Amniotic epithelial cell (primary cell): ENCODE data around the gene CXorf65.

Experiments used
- DNase-seq: peaks from one replicate; pipeline ENCODE4 v3.0.0-alpha.2; 2010; ENCODE audit warnings: low read depth

CXorf65 gene

DNA sequence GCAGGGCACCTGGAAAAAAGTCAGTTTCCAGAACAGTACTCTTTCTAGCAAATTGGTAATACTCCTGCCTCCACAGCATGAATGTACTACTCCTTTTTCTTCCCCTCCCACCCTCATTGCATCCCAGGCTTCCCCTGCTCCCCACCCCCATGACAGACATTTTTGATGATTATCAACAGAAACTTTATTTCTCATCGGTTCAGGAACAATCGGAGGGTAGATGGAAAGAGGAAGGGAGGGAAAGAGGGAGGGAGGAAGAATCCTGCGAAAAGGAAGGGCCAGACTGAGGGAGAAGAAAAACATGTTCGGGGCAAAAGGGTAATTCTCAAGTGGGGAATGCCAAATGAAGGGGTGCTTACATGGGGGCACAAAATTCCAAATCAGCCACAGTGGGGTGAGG, 705 bp upstream of the CXorf65 start:
- DNase-seq, result no peak

DNA sequence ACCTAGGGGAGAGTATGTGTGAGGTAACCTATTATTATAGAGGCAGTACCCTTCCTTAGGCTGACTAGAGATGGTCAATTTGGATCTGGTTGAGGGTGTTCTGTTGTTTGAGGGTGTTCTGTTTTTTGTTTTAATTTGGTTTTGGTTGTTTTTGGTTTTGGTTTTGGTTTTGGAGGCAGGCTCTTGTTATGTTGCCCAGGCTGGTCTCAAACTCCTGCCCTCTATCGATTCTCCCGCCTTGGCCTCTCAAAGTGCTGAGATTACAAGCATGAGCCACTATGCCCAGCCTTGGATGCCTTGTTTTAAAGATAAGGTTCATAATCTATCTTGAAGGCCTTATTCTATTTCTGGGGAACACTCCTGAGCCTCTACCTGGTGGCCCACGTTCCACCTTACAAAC, 912 bp downstream of the CXorf65 start:
- DNase-seq, result no peak

GRCh38 chrX:71103110-71103983, 3.2 kb downstream of the CXorf65 start:
- DNase-seq, result no peak

DNA sequence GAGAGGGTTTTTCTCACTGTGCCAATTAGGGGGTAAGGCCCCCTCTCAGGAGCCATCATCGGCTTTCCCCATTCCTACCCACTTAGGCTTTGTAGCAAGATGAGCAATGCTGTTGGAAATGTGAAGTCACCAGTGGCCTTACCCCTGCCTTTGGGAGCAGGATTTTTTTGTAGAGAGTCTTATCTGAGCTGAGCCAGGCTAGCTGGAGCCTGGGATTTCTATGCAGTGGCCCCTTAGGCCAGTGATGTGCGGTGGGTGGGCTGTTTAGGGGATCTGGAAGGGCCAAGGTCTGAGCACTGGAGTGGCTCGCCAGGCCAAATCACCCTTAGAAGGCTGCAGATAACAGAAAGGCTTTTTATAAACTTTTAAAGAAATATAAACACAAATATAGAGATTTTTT, 4.2 kb downstream of the CXorf65 start:
- no peak for DNase-seq

DNA sequence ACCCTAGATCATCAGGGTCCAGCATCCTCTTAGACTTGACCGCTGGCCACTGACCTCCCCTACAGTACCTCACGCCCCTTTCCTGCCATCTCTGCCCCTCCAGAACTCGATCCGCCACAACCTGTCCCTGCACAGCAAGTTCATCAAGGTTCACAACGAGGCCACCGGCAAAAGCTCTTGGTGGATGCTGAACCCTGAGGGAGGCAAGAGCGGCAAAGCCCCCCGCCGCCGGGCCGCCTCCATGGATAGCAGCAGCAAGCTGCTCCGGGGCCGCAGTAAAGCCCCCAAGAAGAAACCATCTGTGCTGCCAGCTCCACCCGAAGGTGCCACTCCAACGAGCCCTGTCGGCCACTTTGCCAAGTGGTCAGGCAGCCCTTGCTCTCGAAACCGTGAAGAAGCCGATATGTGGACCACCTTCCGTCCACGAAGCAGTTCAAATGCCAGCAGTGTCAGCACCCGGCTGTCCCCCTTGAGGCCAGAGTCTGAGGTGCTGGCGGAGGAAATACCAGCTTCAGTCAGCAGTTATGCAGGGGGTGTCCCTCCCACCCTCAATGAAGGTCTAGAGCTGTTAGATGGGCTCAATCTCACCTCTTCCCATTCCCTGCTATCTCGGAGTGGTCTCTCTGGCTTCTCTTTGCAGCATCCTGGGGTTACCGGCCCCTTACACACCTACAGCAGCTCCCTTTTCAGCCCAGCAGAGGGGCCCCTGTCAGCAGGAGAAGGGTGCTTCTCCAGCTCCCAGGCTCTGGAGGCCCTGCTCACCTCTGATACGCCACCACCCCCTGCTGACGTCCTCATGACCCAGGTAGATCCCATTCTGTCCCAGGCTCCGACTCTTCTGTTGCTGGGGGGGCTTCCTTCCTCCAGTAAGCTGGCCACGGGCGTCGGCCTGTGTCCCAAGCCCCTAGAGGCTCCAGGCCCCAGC, 5.7 kb downstream of the CXorf65 start:
- DNase-seq, result no peak

DNA sequence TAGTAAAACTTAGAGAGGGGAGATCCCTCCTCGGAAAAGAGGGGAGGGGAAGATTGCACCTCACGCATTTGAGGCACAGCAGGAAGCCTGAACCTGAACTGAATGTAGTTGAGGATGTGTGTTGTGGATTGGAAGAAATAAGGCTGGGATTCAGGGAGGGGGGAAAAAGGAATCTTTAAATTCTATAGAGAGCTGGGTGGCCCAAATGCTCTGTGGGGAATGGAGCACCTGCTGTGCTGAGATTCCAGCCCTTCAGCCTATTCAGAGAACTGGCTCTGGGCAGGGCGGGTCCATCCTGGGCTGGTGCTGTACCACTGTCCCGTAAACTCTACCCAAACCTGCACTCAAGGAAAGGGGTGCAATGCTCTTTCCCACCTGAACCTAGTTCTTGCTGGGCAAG, 6.8 kb downstream of the CXorf65 start:
- no peak for DNase-seq

DNA sequence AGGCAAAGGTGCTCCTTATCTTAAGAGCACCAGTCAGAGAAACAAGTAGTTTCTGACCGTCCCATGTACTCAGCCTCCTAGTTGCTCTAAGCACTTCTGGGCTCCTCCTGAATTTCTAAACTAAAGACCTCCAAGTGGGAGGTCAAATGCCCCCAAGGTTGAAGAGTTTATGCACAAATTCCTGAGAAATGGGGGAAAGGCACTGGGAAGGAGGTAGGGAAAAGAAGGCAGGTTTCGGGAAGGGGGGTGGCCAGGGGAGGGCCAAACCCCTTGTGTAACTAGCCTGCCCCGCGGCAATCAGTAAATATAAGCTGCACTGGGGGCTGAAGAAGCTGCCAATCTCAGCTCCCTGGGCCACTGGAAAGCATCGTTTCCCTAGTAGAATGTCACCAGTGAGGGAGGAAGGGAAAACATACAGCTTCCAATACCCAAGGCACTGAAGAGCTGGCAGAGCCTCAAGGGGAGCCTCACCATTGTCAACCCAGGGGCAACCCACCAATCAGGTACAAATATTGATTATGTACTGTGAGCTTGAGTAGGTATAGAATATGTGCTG, 7.5 kb downstream of the CXorf65 start:
- no peak for DNase-seq

DNA sequence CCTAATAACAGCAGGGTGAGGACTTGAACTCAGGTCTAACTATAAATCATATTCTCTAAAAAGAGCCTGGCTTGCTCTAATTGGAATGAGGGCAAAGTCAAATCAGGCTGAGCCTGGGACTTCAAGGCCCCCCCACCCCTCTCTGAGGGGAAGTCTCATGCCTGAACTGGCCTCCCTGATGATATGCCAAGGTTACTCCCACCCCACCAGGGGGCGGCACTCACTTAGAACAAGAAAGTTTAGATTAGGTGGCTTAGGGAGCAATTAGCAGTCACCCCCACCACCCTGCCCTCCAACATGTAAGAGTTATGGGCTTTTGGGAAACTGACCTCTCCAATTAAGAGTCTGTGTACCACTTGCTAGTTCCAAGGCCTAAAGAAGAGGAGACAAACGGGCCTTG, 8.2 kb downstream of the CXorf65 start:
- DNase-seq, result peak; percentile 44

- DNase-seq, result no peak
Observed at GRCh38 chrX:71096760-71097032, 9.8 kb downstream of the CXorf65 start.

DNA sequence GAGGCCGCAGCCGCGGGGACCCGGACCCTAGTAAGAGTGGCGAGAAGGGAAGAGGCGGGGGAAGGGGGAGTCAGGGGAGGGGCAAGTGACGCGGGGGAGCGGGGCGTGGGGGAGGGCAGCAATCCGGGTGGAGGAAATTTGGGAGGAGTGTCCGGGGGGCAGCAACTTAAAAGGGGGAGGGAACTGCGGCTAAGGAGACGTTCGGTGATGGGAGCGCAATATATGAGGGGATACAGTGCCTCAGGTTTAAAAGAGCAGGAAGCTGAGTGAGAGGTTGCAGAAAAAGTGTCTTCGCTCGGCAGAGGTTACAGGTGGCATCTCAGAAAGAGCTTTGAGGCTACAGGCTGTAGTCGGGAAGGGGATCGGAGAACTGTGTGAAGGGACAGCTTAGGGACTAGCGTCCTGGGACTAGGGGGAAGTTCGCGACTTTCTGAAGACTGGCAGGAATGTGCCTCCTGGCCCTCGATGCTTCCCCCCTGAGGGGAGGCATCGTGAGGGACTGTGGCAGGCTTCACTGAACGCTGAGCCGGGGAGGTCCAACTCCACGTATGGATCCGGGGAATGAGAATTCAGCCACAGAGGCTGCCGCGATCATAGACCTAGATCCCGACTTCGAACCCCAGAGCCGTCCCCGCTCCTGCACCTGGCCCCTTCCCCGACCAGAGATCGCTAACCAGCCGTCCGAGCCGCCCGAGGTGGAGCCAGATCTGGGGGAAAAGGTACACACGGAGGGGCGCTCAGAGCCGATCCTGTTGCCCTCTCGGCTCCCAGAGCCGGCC, 10.4 kb downstream of the CXorf65 start:
- DNase-seq, result peak; percentile 37

DNA sequence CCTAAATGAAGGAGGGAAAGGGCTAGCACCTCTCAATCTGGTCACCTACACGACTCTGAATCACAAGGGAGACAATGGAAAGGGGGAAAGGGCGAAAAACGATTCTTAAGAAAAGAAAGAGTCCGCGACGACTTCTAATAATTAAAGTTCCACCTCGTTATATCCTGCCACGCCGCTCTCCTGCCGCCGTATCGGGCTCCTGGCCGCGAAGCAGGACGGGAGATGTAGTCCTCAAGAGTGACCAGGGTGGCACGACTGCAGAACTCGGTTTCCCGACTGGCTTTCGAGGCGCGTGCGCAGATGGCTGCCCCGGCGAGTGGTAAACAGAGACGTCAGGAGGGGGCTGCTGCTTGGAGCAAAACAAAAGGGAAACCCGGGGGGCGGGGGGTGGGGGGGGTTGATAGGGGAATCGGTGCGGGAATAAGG, 11.0 kb downstream of the CXorf65 start, which contains the start of gene FOXO4:
FOXO4 (plus strand) TSS at position 297 of the 426 bp plus-strand sequence. CDS start 678 bp downstream, outside the sequence.
- DNase-seq, result peak; percentile 82

DNA sequence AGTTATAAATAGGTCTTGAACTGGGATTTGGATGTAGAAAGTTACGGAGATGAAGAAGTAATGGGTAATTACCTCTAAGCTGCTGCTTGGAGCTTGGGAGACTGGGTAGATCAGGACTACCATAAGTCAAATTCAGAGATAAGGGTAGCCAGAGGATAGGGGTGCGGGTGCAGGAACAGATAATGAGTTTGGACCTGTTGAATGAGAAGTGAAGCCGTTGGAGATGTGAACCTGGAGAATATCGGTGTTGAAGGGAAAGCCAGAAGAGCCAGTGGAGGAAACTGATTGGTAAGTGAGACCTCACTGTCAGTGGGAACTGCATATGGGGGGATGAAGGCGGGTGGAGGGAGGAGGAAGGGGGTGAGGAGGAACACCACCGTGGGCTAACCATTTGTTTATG, 11.5 kb downstream of the CXorf65 start:
- DNase-seq, result no peak

- no peak for DNase-seq
Observed at GRCh38 chrX:71091263-71091662, 15.3 kb downstream of the CXorf65 start.

DNA sequence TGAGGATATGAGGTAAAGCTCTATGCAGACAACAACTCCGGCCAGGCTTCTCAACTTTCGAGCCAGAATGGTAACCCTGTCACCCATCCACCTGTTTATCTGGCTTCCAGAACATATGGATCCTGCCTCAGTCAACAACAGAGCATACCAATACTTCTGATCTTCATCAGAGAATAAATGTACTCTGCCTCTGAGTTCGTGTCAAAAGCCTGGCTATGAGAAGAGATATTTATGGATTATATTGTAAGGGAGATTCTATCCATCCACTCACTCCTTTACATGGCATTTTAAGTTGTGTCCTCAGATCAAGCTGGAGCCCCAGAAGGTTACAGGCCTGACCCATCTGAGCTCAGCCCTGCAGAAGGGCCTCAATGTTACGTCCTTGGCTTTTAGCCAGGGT, 20.6 kb downstream of the CXorf65 start:
- no peak for DNase-seq

GRCh38 chrX:71082822-71083221, 23.7 kb downstream of the CXorf65 start:
- DNase-seq, result no peak

- no peak for DNase-seq
Observed at GRCh38 chrX:71082124-71082647, 24.4 kb downstream of the CXorf65 start.

DNA sequence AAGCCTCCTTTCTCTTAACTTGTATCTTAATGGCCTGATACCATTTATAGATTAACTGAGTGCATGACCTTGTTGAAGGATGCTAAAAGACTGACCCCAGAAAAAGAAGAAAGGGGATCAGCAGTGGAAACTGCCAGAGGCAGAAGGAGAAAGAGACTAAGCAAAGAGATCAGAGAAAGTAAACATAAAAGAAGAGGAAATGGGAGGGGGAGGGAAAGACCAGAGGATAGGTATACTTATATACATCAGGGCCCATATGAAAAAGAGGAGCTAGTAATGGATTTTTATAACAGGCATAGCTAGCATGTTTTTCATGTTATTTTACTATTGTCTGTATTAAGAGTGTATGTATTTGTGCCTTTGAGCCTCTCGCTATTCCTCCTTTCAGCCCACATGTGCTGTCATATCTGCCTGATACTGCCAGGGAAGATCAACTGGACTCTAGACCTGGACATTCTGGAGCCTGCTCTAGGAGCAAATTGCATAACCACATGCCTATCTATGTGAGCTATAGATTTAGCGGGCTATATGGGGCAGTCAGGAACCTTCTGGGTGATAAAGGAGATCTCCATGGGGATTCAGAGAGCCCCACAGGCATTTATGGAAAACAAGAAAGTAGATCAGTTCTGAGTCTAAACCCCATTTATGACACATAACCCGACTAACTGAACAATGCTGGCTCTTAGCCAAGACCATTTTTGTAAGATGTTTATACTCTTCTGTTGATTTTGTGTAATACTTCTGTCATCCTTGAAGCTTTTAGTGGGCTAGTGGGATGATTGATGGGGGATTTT, 25.0 kb downstream of the CXorf65 start:
- peak; percentile 78 for DNase-seq

GRCh38 chrX:71070531-71070930, 36.0 kb downstream of the CXorf65 start:
- DNase-seq, result no peak

DNA sequence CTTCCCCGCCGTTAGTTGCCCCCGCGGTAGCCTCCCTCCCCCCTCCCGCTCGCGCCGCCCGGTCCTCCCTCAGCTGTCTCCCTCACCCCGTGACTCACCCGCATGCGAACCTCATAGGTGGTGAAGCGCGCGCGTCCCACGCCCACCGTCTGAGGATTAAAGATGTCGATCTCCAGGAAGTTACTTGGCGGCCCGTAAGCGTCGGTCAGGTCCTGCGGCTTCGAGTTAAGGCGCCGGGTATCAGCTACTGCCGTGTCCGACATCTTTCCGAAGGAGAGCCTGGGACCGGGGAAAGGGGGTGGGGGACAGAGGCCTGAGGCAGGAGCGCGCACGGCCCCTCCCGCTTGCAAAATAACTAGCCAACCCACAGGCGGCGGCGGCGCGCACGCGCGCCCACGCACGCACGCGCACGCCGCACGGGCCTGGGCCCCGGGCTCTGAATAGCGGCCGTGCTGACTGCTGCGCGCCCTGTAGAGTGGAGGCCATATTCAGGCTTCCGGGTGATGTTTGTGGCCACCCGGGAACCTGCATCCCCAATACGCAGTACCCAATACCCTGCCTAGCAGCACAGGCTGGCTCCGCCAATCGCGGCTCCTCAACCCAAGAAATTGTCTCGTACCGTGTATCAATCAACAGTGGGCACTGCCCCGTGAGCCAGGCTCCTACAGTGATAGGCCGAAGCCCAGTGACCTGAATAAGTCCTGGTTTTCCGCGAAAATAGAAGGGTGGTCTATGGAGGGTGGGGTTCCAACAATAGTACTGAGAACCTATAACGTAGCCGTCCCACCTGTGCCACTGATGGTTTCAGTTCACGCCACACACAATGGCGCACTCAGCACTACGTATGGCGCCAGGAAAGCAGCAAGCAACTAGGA, 38.3 kb downstream of the CXorf65 start, which contains the start of gene SNX12:
SNX12 (minus strand) TSS at position 291 of the 875 bp plus-strand sequence; CDS start at position 263, 28 bp downstream.
- peak; percentile 95 for DNase-seq

DNA sequence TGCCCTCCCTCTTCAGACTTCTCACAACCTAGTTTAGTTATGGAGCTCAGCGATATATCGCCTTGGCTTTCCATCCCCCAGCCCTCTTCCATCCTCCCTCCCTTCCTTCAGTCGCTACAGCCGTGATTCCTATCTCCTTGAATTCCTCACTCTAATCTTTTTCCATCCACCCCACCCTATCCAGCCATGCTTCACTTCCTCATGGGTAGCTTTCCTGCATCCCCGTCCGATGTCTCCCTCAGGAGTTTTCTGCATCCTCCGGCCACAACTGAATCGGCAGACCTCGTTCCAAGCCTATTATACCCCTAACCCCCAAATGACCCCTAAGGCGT, 38.9 kb downstream of the CXorf65 start:
- no peak for DNase-seq
